HG03575 (cell line): ENCODE data around the gene FIGNL1.
A peak's percentile ranks its signal among the peaks of the same experiment; 100 is the strongest.

Source experiments
- ATAC-seq: cut with Tn5 transposase; IDR thresholded peaks from one replicate; pipeline ENCODE4 v1.9.1; 2021; ENCODE audit not compliant: unreplicated experiment, insufficient number of reproducible peaks, low FRiP score; ENCODE audit errors: extremely low read depth

FIGNL1 gene

GRCh38 chr7:50449881-50450589, at the start of gene FIGNL1:
TSS of gene FIGNL1 (minus strand) at chr7:50450350. CDS start at chr7:50447287, 3,063 bp downstream.
- ATAC-seq = peak; percentile 28

- ATAC-seq = no peak
These were observed 48.9 kb upstream of the FIGNL1 start for GRCh38 chr7:50499092-50499491.

DNA sequence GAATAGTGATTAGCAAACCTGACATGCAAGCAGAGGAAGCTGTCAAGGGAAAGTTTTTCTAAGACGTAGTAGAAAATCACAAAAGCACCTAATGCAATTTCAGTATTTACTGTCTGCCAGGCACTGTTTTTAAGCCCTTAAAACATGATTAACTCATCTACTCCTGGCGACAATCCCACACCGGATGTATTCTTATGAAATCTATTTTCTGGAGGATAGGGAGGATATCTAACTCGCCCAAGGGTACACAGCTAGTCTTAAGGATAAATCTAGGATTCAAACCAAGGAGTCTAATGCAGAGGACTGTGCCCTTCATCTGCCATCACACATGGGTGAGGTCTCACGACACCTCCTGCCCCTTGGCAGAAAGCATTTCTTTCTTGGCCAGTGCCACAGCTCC, 47.8 kb upstream of the FIGNL1 start:
- ATAC-seq = no peak

DNA sequence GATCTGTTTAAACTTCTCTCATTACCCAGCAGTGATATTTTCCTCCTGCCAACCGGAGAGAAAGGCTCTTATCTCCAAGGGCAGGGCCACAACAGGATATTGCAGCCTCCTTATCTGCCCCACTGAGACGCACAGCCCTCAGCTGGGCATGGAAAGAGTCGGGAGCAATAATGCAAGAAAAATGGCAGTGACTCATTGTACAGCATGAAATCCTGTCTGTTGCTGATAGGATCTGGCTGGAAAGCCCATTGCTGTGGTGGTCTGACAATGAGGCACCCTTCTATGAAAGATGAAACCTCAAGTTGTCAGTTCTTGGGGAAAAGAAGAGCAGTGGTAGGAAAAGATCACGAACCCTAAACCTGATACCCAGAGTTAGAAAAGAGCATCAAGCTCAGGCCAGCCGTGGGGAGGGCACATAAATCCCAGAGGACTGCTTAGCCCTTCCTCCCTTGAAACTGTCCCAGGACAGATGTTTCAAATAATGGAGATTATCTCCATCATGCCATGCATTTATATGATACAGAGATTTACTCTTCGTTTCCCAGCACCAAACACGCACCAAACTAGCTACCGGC, 47.0 kb upstream of the FIGNL1 start:
- ATAC-seq = no peak

- no peak for ATAC-seq
These were observed 46.4 kb upstream of the FIGNL1 start for GRCh38 chr7:50496569-50496968.

DNA sequence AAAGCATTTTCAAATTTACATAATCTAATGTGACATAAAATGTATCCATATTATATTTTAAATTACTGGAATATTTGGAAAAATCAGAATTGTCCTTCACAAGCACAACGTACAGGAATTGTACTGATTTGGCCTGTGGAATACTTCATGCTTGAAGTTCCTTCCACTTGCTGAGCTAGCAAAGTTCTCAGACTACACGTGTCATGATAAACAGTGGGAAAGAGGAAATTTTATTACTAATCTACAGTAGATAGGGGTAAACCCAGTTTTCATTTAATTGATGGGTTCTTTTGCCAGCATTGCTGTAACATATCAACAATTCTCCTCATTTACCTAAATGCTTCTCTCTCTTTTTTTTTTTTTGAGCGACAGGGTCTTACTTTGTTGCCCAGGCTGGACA, 45.6 kb upstream of the FIGNL1 start:
- no peak for ATAC-seq

- ATAC-seq = no peak
These were observed 42.8 kb upstream of the FIGNL1 start for GRCh38 chr7:50492770-50493519.

GRCh38 chr7:50491943-50492342, 41.8 kb upstream of the FIGNL1 start:
- ATAC-seq = no peak

- no peak for ATAC-seq
These were observed 41.1 kb upstream of the FIGNL1 start for GRCh38 chr7:50491209-50491608.

GRCh38 chr7:50488379-50488778, 38.2 kb upstream of the FIGNL1 start:
- ATAC-seq = no peak

GRCh38 chr7:50486512-50486911, 36.4 kb upstream of the FIGNL1 start:
- ATAC-seq = no peak

- ATAC-seq = no peak
These were observed 31.7 kb upstream of the FIGNL1 start for GRCh38 chr7:50481867-50482266.

- no peak for ATAC-seq
These were observed 30.6 kb upstream of the FIGNL1 start for GRCh38 chr7:50480797-50481196.

GRCh38 chr7:50479743-50480517, 29.8 kb upstream of the FIGNL1 start:
- ATAC-seq = no peak

DNA sequence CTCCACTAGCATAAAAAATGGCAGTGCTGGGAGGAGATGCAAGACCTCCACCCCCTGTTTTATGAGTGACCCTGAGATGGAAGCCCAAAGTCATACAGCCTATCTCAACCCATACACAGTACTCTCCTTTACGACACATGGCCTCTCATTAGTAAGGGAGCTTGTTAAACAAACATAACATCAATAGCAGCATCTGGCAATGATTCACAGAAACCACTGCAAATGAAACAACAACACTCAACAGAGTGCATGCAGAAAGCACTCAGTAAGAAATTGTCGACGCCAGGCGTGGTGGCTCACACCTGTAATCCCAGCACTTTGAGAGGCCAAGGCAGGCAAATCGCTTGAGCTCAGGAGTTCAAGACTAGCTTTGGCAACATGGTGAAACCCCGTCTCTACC, 27.5 kb upstream of the FIGNL1 start:
- no peak for ATAC-seq

DNA sequence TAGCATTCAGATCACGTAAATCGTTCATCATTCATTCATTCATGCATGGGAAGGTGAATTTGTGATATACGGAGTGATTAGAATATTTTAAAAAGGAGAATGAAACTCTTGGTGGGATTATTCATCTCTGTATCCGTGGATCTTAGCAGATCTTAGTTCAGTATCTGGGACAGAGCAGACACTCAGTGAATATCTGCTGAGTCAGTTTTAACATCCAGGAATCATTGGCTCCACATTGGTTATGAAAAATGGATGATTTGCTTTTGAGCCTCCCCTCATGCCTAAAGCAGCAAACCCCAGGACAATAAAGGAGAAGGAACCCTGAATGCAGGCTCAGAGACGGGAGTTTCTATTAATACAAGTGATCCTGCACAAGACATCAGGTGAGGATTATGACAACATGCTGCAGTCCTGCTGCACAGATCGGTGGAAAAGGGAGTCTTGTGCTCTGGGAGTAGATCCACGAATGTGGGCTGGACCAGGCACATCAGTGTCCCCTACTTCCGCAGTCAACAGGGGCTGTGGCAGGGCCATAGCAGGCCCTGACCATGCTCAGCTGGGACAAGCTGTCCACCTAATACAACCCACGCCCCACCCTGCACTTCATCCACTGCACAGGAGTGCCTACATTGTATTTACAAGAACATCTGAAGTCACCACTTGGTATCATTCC, 26.9 kb upstream of the FIGNL1 start:
- ATAC-seq = no peak

- ATAC-seq = peak; percentile 52
These were observed 25.2 kb upstream of the FIGNL1 start for GRCh38 chr7:50475340-50475739.

DNA sequence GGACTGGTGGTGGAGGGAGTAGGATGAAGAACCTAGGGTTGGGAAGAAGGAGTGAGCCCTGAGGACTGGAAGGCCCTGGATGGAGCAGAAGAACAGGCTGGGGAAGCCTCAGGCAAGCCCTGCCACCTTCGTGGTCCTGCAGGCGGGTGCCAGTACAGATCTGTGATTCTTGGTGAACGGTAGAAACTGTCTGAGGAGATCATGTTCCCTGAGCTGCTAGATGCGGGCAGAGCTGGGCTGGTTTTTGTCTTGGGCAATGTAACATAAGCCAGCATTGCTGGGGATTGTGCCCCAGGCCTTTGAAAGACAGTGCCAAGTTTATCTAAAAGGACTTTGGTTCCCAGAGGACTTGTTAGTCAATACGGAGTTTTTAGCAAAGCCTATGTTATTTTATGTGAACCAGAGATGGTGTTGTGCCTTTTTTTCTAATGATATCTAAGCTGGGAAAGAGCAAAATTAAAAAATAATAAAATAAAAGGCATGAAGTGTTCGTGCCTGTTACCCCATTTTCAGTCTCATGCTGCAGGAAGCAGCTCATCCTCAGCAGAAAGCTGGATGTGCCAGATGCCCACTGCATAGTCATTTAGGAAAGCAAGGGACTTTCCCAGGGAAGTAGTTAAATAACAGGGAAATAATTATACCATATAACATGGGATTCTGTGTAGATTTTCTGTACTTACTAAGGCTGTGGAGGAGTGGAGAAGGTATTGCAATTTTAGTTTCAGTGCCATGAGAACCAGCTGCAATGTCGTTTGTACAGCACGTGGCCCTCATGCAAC, 24.4 kb upstream of the FIGNL1 start:
- ATAC-seq = no peak
